HG03103 (cell line): ENCODE measurements around the gene ZBTB7C.

Source experiments
- ATAC-seq: cut with Tn5 transposase; IDR thresholded peaks from one replicate; pipeline ENCODE4 v1.9.1; 2021; ENCODE audit warnings: low read depth; ENCODE audit not compliant: unreplicated experiment

Gene ZBTB7C

GRCh38 chr18:48393170-48393569 is 16.0 kb downstream of the ZBTB7C start:
- ATAC-seq = no peak

GRCh38 chr18:48392268-48392667 is 16.9 kb downstream of the ZBTB7C start:
- no peak for ATAC-seq

- no peak for ATAC-seq
Observed at GRCh38 chr18:48391868-48392267, 17.3 kb downstream of the ZBTB7C start.

DNA sequence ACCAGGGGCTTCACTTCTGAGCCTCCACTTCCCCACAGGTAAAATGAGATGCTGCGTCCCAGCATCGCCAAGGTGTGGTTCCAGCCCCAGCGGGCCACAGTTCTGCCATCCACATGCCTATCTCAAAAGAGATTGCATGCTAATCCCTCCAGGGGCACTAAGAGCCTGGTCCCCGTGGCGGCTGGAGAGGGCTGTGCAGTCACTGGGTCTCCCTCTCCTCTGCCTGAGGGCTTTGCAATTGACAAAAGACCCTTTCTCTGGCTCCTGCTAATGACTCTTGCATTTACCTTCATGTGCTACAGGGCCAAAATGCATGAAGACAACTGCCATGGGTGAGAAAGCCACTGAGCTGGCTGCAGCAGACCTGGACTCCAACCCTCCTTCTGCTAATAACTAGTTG is 18.5 kb downstream of the ZBTB7C start:
- no peak for ATAC-seq

DNA sequence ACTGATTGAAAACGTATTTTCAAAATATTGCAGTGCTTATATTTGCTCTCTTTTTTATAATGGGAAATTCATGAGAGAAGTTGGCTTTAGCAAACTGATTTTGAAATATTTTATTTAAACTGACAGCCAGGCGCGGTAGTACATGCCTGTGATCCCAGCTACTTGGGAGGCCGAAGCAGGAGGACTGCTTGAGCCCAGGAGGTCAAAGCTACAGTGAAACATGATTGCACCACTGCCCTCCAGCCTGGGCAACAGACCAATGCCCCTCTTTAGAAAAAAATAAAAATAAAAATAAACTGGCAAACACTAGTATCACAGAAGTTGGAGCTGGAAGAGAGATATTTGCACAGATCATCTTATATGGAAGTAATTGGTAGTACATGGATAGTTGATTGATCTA is 20.7 kb downstream of the ZBTB7C start:
- ATAC-seq = no peak

DNA sequence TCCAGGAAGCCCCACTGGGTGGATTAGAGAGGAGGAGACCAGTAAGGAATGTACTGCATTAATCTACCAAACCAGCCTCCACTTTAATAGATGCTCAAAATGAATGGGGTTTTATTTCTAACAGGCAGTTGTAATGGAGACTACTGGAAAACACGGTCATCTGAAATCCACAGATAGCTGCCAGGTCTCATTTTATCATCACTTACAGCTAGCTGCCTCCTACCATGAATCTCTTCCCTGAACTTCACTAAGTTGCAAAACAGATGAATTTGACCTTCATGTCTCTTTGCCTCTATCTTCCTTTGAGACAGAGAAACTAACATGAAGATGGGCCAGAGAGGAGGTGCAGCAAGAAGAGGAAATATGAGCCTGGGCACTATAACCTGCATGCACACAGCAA is 21.9 kb downstream of the ZBTB7C start:
- ATAC-seq = no peak

- no peak for ATAC-seq
Observed at GRCh38 chr18:48385596-48385995, 23.6 kb downstream of the ZBTB7C start.

DNA sequence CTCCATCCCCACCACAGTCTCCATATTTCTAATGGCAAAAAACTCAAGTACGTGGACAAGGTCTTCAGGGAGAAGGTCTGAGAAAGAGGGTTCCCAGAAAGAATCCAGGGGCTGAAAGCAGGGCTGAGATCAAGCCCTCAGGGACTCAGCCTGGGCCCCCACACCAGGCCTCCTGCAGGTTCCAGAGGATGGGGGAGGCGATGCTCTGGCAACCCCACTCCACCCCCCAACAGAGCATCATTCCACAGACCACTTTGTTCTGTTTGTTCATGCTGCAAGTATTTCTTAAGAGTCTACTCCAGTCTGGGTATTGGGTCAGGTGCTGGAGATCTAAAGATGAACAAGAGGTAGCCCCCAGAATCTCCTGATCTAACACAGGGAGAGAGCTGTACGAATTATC is 32.2 kb downstream of the ZBTB7C start:
- no peak for ATAC-seq

DNA sequence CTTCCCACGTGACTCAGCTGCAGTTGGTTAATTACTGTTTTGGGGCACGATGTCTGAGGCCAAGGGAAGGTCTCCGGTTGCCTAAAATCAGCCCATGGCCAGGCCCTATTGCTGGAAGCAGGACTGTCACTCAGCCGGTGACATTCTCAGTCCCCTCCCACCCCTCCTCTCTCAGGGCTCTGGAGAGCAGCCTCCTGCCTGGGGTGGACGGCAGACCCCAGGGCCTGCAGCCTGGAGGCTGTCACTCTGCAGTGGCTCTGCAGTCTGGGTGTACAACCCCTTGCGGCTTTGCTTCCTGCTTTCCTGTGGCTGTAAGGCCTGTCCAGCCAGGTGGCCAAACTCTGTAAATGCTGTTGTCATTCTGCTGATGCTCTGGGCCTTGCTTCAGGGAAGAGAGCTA is 32.8 kb downstream of the ZBTB7C start:
- no peak for ATAC-seq

DNA sequence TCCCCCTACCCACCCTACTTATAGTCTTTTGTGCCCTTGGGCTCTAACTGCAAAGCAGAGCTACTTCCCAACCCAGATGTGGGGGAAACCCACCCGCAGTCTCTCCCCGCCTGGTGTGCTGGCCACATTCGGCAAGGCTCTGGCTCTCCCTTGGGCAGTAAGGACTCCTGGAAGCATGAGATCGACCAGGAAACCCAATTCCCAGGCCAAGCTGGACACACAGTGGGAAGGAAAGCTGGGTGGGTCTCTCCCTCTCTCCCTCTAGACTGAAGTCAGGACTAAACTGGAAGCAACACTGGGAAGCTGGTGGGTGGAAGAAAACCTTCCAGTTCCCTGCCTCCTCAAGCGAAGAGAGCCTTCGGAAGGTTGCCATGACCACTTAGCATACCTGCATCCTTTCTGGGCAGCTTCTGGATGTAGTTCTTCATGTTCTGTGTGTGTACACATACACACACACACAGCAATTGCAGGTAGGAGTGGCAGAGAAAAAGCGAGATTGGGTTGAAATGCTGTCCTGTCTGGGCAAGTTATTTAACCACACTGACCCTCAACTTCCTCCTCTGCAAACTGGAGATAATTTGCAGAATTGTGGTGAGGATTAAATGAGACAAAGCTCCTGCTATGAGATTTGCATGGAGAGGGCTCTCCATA is 33.9 kb downstream of the ZBTB7C start:
- no peak for ATAC-seq

DNA sequence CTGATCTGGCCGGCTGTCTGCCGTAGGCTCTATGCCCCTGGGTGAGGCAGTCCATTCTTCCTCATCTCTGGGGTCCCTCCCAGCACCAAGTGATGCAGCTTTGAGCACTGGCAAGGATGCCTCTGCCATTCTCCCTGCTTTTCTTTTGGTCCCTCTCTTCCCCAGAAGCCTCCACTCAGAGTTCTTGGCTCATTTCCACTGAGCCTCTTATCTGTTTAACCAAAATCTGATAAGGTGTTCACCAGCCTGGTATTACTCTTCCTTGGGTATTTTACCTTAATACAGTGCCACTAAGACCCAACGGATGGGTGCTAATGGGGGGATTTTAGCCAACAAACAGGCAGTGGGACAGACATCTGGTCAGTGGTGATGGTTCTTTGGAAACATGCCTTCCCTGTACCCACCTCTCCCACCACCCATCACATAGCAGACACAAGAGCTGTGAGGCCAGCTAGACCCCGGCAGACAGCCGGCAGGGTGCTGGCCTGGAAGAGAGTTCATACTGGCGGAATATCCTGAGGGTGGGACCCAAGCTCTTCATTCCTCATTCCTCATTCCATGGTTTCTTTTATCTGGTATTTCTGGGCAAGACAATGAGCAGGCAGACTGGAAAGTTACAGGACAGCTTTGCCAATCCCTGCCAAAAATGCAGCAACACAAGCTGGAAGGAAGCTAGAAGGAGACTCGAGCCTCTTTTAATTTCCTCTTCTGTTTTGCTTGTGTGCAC is 34.6 kb downstream of the ZBTB7C start:
- no peak for ATAC-seq

DNA sequence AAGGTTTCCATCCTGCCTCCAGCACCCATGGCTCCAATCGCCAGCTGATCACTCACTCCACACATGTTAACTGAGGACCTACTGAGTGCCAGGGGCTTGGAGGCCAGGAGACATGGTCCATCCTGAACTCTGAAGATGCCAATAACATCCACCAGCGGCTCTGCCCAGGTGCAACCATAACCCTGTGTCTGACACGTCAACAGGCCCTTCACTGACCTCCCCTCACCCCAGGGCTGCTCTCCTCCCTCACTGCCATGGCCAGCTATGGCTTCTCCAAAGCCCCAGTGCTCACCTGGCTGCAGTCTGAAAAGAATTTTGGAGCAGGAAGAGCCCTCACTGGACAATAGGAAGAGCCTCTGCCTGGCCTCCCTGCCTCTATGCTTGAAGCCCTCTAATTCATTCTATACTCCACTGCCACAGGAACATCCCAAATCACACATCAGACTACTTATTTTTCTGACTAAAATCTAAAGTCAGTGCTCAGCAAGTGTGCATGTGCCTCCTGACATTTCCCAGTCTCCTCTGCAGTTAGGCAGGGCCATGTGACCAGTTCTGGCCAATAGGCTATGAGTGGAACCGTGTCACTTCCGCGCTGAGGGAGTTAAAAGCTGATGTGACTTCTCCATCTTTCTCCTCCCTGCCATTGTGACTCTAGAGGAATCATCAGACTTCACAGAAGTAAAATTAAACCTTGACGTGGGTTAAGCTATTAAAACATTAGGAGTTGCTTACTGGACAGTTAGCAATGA is 37.2 kb downstream of the ZBTB7C start:
- no peak for ATAC-seq

DNA sequence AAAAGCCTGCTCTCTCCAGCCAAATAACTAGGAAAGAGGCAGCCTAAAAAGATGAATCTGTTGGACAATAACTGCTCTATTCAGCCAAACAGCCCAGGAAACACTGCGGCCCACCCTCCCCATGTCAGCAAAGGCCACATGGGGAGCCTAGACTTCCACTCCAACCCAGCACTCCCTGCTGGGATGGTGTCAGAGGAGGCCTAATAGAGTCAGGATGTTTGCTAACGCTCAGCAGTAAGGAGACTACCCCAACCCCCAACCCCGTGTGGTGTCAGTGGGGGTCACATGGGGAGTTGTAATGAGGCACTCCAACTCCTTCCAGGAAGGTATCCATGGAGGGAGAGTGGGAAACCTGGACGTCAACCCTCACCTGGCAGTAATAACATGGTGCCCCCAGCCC is 41.6 kb downstream of the ZBTB7C start:
- no peak for ATAC-seq

- no peak for ATAC-seq
Observed at GRCh38 chr18:48365965-48366364, 43.2 kb downstream of the ZBTB7C start.

- no peak for ATAC-seq
Observed at GRCh38 chr18:48364146-48364545, 45.0 kb downstream of the ZBTB7C start.

DNA sequence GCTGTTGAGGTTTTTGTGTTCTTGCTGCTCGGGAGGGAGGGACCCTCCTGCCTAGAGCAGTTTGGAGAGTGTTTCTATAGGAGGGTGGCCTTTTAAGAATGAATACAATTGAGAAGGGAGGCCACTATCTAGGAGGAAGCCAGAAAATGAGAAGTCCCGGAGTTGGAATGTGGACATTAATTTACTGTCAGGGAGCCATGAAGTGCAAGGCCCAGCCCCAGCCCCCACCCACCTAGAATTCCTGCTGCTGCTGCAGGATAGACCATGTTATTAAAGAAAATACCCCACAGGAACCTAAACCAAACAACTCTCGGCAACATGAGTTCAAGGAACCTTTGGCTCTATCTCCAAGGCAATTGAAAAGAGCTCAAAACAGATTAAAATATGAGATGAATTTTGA is 46.0 kb downstream of the ZBTB7C start:
- ATAC-seq = no peak

- ATAC-seq = no peak
Observed at GRCh38 chr18:48361801-48362200, 47.4 kb downstream of the ZBTB7C start.

- ATAC-seq = no peak
Observed at GRCh38 chr18:48360376-48361021, 48.7 kb downstream of the ZBTB7C start.

DNA sequence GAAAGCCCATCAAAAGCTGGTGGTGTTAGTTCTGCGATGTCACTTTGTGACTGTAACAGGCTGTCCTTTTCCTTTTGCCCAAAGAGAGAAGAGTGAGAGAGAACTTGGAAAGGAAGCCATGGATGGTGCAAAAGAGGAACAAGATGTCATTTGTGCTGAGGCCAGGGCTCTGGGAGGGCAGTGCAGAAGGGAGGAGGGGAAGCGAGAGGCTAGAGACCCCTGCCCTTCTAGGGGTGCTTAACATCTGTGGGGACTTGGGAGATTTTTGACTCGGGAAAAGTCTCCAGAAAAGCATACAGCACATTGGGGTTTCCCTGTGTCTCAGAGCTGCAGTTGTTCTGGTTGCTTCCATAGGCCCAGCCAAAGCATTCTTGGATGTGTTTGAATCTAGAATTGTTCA is 49.6 kb downstream of the ZBTB7C start:
- no peak for ATAC-seq

DNA sequence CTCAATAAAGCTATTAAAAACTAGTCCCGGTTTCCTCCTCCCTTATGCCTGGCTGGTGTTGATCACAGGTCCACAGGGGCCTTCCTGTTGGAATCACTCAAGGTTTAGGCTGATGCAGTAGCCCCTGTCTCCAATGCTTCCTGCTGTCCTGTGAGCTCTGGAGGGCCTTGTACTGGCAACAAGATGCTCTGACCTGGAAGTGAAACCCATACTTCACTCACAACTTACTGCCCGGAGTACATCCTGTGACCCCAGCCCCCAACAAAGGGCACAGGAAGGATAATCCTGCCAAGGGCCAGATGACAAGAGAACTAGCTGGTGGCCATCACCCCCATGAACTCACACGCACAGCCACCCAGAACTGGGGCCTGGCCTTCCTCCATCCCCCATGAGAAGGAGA is 50.3 kb downstream of the ZBTB7C start:
- ATAC-seq = no peak

GRCh38 chr18:48356909-48357631 is 52.1 kb downstream of the ZBTB7C start:
- ATAC-seq = no peak
